ENCODE data around the gene ASTN2. TPM values are rescaled to one million over a fixed set of nuclear protein-coding genes. Genes with fewer than 3 reads are reported as not detected.

Gene ASTN2
- total RNA-seq, 1 donor from 2014 or later: 4.2 TPM

DNA sequence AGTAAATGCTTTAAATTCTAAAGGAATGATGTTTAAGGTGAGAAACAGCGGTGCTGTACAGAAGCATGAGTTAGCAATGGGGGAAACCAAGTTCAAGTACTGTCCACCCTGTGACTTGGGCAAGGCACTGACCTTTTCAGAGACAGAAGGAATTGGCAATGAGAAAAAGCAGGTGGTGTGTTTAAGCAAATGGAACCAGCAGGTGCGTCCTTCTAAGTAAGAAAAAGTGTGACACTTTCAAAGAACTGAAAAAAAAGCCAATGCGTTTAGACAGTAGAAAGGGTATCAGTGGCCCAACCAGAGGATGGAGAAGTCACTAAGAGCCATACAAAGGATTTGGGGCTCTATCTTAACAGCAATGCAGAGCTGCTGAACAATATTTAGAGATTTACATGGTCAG is 1010.6 kb downstream of the ASTN2 start:
- intact Hi-C loops (cut with micrococcal nuclease): no loop called here

DNA sequence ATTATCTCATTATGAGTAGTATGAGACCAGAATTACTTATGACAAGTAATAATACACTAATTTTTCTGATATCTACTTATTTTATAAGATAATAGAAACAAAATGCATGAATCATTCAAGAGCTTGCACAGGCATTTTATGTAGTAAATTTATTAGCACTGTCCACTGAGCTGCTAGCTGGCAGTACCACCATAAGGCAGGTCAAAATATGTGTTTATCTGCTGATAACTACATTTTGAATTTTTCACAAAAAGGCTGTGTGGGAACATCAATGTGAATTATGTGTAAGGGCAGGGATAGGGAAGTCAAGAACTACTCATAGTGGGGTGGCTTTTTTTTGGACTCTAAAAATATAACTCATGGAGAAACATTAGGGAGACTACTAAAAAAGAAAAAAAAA is 1011.7 kb downstream of the ASTN2 start:
- intact Hi-C loops (cut with micrococcal nuclease): no loop called here

- intact Hi-C loops (cut with micrococcal nuclease): no loop called here
Measured at GRCh38 chr9:116395699-116396037, 1019.2 kb downstream of the ASTN2 start.

- intact Hi-C loops (cut with micrococcal nuclease): no loop called here
Measured at GRCh38 chr9:116394894-116395698, 1019.8 kb downstream of the ASTN2 start.

- intact Hi-C loops (cut with micrococcal nuclease): no loop called here
Measured at GRCh38 chr9:116394070-116394469, 1020.8 kb downstream of the ASTN2 start.

GRCh38 chr9:116393198-116393597 is 1021.7 kb downstream of the ASTN2 start:
- intact Hi-C loops (cut with micrococcal nuclease): no loop called here

DNA sequence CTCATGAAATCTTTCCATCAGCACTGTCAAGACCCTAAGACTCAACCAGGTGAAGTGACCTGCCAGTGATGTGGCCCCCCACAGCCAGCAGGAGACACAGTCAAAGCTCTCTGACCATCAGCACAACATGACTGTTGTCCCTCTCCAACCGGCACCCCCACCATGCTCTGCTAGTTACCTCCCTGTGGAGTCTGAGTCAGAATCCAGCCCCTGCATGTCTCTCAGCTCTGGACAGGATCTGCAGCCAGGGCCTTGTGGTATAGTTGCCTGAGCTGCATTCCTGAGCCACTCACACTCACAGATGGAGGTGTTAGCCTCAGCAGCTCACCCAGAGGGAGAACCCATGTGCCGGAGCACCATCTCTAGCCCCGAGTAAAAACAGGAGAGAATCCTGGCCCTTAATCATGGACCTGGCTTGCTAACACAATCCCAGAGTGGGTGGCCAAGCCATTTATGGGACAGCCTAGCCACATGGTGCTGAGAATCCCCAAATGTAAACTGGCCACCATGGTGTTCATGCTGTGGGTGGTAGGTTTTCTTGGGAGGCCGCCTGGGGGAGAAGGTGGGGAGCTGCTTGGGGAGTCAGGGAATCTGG is 1023.5 kb downstream of the ASTN2 start:
- intact Hi-C loops (cut with micrococcal nuclease): no loop called here

- intact Hi-C loops (cut with micrococcal nuclease): no loop called here
Measured at GRCh38 chr9:116390303-116391228, 1024.3 kb downstream of the ASTN2 start.

GRCh38 chr9:116389541-116390302 is 1025.1 kb downstream of the ASTN2 start:
- intact Hi-C loops (cut with micrococcal nuclease): no loop called here

- intact Hi-C loops (cut with micrococcal nuclease): no loop called here
Measured at GRCh38 chr9:116387934-116388698, 1026.7 kb downstream of the ASTN2 start.

- intact Hi-C loops (cut with micrococcal nuclease): no loop called here
Measured at GRCh38 chr9:116383936-116384335, 1030.9 kb downstream of the ASTN2 start.

GRCh38 chr9:116383133-116383532 is 1031.7 kb downstream of the ASTN2 start:
- intact Hi-C loops (cut with micrococcal nuclease): no loop called here

DNA sequence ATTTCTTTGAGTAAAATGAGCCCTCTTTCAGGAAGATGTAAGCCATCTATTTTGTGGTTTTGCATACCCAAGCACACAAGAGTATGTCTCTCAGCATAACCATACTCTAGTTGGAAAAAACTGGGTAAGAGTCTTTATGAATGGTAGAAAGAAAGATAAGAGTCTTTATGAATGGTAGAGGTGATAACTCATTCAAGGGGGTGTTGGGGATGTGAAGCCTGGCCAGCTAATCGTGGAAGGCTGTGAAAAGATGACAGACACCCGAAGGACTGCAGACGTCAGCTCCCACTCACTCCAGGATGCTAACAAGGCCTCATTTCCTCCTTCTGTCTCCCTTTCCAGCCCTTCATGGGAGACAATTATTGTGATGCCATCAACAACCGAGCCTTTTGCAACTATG is 1032.8 kb downstream of the ASTN2 start:
- intact Hi-C loops (cut with micrococcal nuclease): no loop called here

DNA sequence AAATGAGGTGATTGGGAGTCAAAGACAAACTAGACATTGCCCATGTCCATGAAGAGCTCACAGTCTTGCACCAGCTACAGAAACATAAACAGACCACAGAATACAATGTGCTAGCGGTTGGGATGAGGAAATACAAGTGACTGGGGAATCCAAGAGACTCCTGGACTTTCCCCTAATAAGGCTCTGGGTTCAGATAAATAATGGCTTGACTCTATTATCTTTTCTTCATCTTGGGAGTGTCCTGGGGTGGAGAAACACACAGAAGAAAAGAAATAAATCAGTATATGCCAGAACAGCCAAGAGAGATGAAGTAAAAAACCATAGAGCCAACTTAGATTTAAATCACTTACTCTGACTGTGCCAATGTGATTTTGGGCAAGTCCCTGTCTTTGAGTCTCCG is 1033.5 kb downstream of the ASTN2 start:
- intact Hi-C loops (cut with micrococcal nuclease): no loop called here

DNA sequence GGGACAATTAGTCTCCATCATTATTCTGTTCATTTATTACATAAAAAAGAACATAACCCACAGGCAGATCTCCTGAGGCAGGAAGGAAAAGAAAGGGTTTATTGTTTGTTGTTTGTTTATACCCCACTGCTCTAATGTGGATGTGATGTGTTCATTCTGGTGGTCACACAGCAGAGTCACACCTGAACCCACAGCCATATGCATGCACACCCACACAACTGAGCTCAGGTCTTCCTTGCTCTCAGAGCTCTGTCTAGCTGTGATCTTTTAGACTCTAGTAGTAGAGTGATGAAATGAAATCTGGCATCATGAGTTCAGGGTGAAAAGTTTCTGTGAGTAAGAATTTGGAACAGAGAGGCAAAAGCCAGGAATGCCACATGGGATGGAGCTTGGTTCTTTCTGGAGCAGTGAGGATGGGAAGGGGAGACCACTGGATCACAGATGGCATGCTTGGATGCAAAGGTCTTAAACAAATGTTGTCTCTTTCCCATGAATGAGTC is 1034.3 kb downstream of the ASTN2 start:
- intact Hi-C loops (cut with micrococcal nuclease): no loop called here

GRCh38 chr9:116379821-116380220 is 1035.0 kb downstream of the ASTN2 start:
- intact Hi-C loops (cut with micrococcal nuclease): no loop called here

GRCh38 chr9:116378873-116379272 is 1036.0 kb downstream of the ASTN2 start:
- intact Hi-C loops (cut with micrococcal nuclease): no loop called here

DNA sequence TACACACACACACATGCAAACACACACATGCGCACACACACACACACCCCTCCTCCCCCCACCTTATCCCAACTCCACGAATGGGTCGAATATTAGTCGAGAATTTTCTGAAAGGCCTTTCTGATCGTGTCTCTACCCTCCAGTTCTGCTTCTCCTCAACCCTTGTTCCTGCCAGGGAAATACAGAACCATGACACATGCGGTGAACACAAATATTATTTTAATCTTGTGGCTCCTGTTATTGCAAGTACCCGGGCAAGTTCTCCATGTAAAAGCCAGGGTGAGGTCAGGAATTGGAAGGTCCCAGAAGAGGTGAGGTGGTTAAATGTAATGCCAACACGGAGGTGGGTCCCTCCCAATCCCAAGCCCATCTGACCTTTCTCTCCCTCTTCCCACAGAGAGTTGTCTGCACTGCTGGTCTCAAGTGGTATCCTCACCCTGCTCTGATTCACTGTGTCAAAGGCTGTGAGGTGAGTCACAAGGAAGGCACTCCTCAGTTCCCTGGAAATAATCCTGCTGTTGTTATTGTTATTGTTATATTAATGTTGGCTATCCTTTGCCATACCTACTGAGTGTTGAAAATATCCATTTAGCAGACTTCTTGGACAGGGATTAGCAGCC is 1037.6 kb downstream of the ASTN2 start:
- intact Hi-C loops (cut with micrococcal nuclease): no loop called here
